K562 (cell line): Measurements from ENCODE around the gene RGS19. TPM values are rescaled to one million over a fixed set of nuclear protein-coding genes. Genes with fewer than 3 reads are reported as not detected.

ENCODE experiments used
- CBFB ChIP-seq: sonication (generic); formaldehyde crosslinking; IDR thresholded peaks from 2 replicates; pipeline ENCODE4 v1.4.0; 2020; ENCODE audit warnings: mild to moderate bottlenecking, missing genetic modification reagents
- ETV5 ChIP-seq: sonication (generic); formaldehyde crosslinking; IDR thresholded peaks from 2 replicates; pipeline ENCODE4 v1.4.0; 2020; ENCODE audit warnings: low read depth, mild to moderate bottlenecking, missing genetic modification reagents
- ILK ChIP-seq: fragments of 450-650 bp; IDR thresholded peaks from 2 replicates; pipeline ENCODE4 v1.6.1; 2016; ENCODE audit warnings: missing genetic modification characterization, low read depth, mild to moderate bottlenecking, missing compliant biosample characterization, moderate library complexity, borderline replicate concordance
- NR2C2 ChIP-seq, 2 experiments: fragments of 200-800 bp in 1 of 2; sonication (Bioruptor generic) in 1 of 2; sonication (generic) in 1 of 2; formaldehyde crosslinking in 1 of 2; IDR thresholded peaks; 2 replicates each; pipeline versions ENCODE4 v1.6.1 to v1.8.0; 2016 to 2022; ENCODE audit warnings: mild to moderate bottlenecking in 1 of 2, missing compliant biosample characterization in 1 of 2, missing genetic modification characterization in 1 of 2, missing genetic modification reagents in 1 of 2
- PRDM10 ChIP-seq: fragments of 450-650 bp; IDR thresholded peaks from 2 replicates; pipeline ENCODE4 v1.6.1; 2018; ENCODE audit not compliant: partially characterized antibody
- ZNF253 ChIP-seq: fragments of 250-450 bp; sonication (Bioruptor Pico); conservative IDR thresholded peaks from 2 replicates; pipeline ENCODE4 v1.6.1; 2021; ENCODE audit warnings: mild to moderate bottlenecking
- ZNF780A ChIP-seq: fragments of 250-450 bp; sonication (Bioruptor Pico); IDR thresholded peaks from 2 replicates; pipeline ENCODE4 v1.5.0; 2021; ENCODE audit warnings: mild to moderate bottlenecking
- polyA plus RNA-seq, 8 experiments: library from polyadenylated mRNA; depleted of rRNA in 4 of 8; stranded (reverse) in 5 of 8; unstranded in 3 of 8; fragments of >200 nt; fragmentation: Nextera tagmentation in 2 of 8; fragmentation: Illumina TruSeq in 1 of 8; extraction: Ambion mirVana in 2 of 8; extraction: Trizol in 1 of 8; gene quantifications; 2 replicates each; pipeline versions ENCODE4 v1.2.1 to v1.2.3, GENCODE V29; 2011 to 2014; ENCODE audit warnings: inconsistent platforms in 1 of 8, missing spikeins in 1 of 8
- total RNA-seq, 7 experiments: library from RNA; depleted of rRNA in 6 of 7; stranded (reverse); fragments of >200 nt in 6 of 7; fragmentation: Illumina TruSeq in 2 of 7; extraction: Trizol in 2 of 7; gene quantifications; 2 replicates each; pipeline versions ENCODE4 v1.2.1 to v1.2.3, GENCODE V29; 2011 to 2021; ENCODE audit warnings: low replicate concordance in 1 of 7

Gene RGS19
- total and polyA plus RNA-seq, 9 of the 15 experiments (the other 6 are each of a cell fraction or from before 2014, with no cell fraction given), result 0.41 to 23.7 (median 14.6) TPM

- TF ChIP-seq PRDM10 (no peak), ETV5 (CRISPR knock-in tag) (no peak), CBFB (CRISPR knock-in tag) (no peak), ILK (tag) (no peak), ZNF780A (CRISPR knock-in tag) (no peak), ZNF253 (CRISPR knock-in tag) (no peak), NR2C2 (CRISPR knock-in tag; IDR thresholded peaks at IDR 0.05) (0 out of 2 replicates have a peak, but pooled peaks have one; percentile 34), NR2C2 (tag; IDR thresholded peaks at IDR 0.05) (peak; percentile 45; the same call in 1 of the 2 replicates)
These were observed 1.7 kb upstream of the RGS19 start (continued) for GRCh38 chr20:64080813-64081623.
